CD4-positive, alpha-beta T cell treated with Interleukin-6 at 100 ng/mL for 8 hours (primary cell): ENCODE data around the gene GATM.
A peak's percentile ranks its signal among the peaks of the same experiment; 100 is the strongest.

Experiments used
- DNase-seq: peaks from one replicate; pipeline ENCODE4 v3.0.0-alpha.2; 2020; ENCODE audit warnings: mixed read lengths, low spot score

The GATM gene, protein sequence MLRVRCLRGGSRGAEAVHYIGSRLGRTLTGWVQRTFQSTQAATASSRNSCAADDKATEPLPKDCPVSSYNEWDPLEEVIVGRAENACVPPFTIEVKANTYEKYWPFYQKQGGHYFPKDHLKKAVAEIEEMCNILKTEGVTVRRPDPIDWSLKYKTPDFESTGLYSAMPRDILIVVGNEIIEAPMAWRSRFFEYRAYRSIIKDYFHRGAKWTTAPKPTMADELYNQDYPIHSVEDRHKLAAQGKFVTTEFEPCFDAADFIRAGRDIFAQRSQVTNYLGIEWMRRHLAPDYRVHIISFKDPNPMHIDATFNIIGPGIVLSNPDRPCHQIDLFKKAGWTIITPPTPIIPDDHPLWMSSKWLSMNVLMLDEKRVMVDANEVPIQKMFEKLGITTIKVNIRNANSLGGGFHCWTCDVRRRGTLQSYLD

DNA sequence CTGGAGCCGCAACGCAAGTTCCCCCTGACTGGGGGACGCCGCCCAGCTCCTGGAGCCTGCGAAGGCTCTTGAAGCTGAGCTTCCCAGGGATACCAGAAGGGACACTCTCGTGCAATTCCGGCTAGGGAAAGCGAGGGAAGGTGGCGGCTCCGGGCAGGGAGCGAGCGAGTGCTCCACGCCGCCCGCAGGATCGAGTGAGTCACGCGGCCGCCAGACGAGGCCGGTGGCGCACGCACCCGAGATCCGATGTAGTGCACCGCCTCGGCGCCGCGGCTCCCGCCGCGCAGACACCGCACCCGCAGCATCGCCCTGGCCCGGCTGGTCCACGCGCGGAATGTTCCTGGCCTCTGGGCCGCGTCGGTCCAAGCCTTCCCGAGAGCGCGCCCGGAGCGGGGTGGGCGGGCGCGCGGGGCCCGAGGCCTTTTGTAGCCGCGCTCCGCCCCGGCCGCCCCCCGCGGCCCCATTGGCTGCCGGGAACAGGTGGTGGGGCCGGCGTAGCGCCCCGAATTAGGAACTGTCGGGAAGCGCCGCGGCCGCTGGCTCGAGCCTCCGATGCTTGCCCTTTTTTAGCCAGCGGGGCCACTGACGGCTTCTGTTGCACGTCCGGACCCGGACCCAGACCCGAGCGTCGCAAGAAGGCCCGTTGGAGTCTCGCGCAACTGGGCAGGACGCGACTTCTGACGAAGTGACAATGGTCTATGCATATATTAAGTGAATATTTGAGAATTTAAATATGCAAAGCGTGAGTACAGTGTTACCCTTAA, at the start of gene GATM:
TSS of gene GATM (minus strand) at position 396 of the 764 bp plus-strand sequence. CDS start at position 305, 91 bp downstream.
- DNase-seq, result peak; percentile 5

DNA sequence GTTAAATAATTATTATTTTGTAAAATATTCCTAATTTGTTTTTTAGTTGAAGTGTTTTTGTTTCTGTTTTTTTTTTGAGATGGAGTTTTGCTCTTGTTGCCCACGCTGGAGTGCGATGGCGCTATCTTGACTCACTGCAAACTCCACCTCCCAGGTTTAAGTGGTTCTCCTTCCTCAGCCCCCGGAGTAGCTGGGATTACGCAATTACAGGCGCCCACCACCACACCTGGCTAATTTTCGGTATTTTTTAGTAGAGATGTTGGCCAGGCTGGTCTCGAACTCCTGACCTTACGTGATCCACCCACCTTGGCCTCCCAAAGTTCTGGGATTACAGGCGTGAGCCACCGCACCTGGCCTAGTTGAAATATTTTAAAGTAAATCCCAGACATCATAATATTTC, 48.7 kb upstream of the GATM start:
- DNase-seq, result no peak

DNA sequence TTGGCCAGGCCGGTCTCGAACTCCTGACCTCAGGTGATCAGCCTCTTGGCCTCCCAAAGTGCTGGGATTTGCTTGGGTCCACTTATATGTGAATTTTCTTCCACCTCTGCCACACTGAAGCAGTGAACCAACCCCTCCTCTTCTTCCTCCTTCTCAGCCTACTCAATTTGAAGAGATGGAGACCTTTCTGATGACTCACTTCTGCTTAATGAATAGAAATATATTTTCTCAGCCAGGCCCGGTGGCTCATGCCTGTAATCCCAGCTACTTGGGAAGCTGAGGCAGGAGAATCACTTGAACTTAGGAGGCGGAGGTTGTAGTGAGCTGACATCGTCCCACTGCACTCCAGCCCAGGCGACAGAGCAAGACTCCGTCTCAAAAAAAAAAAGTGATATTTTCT, 46.8 kb upstream of the GATM start:
- DNase-seq, result no peak

DNA sequence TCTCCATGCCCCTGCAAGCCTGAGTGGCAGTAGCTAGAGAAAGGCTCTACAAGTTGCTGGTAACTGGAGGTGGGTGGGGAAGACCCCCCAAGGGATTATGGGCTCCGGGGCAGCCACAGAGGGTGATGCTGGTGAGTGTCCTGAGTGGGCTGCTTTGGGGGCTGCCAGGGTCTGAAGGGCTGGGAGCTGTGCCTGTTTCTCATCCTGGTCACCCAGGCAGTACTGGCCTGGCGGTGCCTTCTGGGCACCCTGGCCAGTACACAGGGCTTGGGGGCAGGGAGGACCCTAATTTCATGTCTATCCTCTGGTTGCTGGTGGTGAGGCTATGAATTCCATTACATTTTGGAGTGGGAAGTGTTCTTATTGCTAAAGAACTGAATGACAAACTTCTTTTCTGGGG, 46.1 kb upstream of the GATM start:
- DNase-seq, result no peak

DNA sequence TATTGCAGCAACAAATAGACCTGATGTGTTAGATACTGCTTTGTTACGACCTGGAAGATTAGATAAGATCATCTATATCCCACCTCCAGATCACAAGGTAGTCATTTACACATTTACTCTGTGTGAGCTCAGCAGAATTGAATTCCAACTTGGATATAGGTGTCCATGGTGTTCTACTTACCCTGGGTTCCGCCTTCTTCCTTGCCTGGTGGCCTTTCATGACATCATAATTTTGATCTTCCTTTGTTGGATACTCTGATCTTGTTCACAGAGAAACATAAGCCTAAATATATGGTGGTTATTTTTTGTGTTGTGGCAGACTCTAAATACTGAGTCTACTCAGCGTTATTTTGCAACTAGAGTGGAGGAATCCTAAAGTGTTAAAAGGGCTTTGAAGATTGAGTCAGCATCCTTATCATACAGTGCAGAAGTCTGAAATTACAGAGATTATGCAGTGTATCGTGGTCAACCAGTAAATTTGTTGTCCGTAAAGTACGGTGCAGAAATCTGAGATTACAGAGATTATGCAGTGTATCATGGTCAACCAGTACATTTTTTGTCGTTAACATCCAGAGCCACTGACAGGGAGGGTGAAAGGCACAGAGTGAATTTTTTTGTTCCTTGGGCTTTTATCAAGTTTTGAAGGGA, 39.1 kb upstream of the GATM start:
- DNase-seq, result no peak

DNA sequence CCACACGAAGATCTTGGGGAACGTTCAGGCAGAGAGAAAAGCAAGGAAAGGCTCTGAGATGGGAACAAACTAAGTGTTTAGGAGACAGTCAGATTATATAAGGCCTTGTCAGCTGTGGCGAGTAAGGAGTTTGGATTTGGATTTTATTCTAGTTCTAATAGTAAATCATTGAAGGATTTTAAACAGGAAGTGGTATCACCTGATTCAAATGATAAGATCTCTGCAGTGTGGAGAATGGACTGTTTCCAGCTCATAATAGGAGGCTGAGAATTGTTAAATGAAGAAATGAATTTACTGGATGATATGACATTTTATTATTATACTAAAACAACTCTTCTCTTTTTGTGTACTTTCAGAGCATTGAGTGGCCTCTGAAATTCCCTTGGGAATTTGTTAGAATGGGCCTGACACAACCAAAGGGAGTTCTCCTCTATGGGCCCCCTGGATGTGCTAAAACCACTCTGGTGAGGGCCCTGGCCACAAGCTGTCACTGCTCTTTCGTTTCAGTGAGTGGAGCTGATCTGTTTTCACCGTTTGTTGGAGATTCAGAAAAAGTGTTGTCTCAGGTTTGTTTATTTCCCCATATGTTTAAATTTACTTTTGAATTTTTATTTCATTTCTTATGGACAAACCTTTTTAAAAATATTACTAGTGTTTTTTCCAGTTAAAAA, 36.0 kb upstream of the GATM start:
- DNase-seq, result no peak

DNA sequence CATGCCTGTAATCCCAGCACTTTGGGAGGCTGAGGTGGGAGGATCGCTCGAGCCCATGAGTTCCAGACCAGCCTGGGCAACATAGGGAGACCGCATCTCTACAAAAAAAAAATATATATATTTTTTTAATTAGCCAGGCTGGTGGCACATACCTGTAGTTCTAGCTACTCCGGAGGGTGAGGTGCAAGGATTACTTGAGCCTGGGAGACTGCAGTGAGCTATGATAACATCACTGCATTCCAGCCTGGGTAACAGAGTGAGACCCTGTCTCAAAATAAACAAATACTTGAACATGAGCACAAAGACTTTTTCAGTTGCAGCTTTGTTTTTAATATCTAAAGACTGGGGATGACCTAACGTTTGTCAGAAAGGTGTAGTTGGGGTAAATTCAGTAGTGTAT, 31.3 kb upstream of the GATM start:
- no peak for DNase-seq

DNA sequence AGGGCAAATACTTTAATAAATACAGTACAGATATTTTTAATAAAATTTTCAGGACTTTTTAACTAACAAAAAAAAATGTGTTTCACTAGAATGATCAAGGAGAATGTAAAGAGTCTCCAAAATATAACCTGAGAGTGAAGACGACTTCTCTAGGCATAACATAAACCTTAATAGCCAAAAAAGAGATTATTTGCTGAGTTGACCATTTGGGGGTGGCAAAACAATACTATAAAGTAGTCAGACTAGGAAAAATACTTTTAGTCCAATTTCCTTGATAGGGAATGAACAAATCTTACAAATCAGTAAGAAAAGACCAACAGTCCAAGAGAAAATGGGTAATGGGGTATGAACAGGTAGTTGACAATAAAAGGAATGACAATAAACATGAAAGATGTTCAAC, 29.4 kb upstream of the GATM start:
- DNase-seq, result no peak

DNA sequence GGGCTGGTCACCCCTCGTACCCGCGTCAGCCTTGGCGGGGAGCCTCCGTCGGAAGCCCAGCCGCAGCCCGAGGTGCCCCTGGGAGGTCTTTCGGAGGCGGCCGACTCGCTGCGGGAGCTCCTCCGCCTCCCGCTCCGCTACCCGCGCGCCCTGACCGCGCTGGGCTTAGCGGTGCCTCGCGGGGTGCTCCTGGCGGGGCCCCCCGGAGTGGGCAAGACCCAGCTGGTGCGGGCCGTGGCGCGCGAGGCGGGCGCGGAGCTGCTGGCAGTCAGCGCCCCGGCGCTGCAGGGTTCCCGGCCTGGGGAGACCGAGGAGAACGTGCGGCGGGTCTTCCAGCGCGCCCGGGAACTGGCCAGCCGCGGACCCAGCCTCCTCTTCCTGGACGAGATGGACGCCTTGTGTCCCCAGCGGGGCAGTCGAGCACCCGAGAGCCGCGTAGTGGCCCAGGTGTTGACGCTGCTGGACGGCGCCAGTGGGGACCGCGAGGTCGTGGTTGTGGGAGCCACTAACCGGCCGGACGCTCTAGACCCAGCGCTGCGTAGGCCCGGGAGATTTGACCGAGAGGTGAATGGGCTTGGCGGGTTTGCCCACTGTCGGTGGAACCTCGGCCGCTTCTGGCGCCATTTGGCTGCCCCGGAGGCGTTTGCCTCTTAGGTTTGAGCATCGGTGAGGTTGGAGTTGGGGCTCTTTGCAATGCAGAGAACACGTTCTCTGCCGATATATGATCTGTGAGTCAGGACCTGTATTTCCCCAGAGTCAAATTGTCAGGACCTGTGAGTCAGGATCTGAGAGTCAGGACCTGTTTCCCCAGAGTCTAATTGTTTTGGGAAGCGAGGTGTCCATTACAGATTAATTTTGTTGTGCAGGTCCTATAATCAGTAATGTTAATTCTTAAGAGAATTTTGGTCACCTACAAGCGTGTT, 24.9 kb upstream of the GATM start:
- no peak for DNase-seq

DNA sequence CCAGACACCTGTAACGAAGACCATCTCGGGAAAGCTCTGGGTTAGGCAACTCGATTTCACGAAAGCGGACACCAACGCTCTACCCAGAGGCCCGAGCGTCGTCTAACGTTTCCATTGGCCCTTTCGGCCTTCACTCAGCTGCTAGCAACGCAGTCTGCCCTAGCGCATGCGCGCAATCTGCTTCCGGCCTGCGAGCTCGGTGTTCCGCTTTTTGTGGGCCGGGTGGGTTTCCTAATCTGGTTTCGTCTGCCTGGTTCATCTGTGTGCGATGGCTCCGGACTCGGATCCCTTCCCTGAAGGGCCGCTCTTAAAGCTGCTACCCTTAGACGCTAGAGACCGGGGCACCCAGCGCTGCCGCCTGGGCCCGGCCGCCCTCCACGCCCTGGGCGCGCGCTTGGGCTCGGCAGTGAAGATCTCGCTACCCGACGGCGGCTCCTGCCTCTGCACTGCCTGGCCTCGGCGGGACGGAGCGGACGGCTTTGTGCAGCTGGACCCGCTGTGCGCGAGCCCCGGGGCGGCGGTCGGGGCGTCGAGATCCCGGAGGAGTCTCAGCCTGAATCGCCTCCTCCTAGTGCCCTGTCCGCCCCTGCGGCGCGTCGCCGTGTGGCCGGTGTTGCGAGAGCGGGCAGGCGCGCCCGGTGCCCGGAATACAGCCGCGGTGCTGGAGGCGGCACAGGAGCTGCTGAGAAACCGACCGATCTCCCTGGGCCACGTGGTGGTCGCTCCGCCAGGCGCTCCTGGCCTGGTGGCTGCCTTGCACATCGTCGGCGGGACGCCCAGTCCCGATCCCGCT, 24.0 kb upstream of the GATM start:
- DNase-seq, result peak; percentile 96

DNA sequence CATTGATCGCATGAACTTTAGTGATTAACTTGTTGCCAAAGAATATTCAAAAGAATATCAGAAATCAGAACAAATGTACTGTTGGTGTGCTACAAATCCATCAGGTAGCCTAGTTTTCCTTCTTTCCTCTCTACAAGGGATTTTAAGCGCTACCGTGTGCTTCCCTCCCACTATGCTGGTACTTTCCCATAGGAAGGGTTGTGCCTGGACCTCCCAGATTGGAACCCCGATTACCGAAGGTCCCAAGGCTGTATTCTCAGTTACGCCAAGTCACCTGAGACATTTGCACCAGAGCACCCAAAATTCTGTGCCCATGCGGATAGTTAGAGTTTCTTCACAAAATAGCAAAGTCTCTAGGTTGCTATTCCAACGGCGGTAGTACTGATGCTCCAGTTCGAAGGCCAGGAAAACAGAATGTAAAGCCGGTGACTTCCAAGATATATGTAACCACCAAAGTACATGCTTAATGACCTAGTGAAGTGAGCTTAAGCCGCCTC, 23.4 kb upstream of the GATM start:
- DNase-seq, result no peak

DNA sequence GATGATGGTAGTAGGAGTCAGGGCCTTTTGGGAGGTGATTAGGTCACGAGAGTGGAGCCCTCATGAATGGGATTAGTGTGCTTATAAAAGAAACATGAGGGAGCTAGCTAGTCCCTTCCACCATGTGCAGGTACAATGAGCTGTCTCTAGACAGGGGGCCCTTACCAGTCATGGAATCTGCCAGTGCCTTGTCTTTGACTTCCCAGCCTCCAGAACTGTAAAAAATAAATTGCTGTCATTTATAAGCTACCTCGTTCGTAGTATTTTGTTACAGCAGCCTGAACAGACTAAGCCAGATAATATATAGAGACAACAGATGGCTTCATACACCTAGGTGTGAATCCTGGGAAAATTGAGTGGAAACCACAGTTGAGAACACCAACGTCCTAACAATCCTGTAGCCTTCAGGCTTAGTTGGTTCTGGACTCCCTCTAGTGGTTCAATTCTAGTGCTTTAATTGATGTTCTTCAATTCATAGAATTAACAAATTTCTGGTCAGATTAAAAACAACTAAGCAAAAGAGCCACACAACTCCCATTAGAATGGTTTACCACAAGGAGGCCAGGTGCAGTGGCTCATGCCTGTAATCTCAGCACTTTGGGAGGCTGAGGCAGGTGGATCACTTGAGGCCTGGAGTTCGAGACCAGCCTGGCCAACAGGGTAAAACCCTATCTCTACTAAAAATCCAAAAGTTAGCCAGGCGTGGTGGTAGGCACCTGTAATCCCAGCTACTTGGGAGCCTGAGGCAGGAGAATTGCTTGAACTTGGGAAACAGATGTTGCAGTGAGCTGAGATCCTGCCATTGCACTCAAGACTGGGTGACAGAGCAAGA, 21.3 kb upstream of the GATM start:
- DNase-seq, result peak; percentile 33

DNA sequence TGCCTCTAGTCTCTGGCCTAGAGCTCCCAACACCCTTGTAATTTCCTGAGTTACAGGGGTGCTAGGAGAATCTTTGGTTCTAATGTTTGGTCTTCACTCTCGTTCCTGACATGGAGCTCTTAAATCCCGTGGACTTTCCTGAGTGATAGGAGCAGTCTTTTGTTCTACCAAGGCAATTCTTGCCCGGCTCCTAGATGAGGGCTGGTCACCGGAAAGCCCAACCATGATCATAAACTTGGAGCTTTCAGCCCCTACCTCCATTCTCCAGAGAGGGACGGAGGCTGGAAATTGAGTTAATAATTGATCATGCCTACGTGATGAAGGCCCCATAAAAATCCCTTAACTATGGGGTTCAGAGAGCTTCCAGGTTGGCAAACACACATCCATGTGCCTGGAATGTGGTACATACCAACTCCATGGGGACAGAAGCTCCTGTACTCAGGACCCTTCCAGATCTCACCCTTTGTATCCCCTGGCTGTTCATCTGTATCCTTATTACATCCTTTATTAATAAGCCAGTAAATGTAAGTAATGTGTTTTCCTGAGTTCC, 18.8 kb upstream of the GATM start:
- DNase-seq, result no peak

DNA sequence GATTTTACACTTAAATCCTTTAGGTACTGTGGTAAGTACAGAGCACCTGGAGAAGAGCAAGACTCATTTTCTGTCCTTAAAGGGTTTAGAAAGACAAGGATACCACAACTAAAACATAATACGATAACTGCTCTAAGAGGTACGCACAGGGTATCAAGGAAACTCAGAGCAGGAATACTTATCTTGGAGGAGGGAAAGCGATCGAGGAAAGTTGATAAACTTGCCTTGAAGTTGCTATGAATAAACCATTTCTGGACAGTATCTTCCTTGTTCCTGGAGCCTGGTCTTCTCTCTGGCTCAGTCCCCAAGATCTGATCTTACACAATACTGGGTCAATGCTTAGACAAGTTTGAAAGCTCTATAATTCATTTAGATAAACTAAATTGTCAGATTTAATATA, 17.6 kb upstream of the GATM start:
- DNase-seq, result no peak

DNA sequence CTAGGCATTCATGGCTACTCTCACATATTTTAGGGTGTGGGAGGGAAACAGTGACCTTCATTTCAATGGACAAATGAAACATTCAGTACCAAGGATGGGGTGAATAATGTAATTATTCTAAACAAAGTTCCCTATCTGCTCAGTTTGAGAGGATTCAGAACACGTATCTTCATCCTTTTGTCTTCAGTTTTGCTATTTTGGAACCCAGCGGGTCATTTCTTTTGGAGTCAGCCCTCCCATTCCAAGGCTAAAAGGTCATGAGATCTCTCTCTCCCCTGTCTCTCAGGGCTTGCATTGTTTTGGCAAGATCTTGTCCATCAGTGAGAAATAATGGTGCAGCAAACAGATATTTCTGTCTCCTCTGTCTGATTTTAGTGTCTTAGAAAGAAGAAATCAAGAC, 16.3 kb upstream of the GATM start:
- no peak for DNase-seq

DNA sequence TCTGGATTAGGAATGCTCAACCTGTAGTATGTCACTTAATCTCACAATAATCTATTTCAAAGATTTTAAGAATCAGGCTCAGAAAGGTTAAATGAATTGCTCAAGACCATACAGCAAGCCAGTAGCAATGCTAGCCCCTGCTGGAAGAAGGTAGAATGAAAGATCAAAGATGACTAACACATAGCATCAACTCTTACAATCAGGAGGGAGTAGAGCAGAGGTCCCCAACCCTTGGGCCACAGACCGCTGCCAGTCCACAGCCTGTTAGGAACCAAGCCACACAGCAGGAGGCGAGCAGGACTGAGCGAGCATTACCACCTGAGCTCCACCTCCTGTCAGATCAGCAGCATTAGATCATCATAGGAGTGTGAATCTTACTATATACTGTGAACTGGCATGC, 15.5 kb upstream of the GATM start:
- DNase-seq, result no peak

DNA sequence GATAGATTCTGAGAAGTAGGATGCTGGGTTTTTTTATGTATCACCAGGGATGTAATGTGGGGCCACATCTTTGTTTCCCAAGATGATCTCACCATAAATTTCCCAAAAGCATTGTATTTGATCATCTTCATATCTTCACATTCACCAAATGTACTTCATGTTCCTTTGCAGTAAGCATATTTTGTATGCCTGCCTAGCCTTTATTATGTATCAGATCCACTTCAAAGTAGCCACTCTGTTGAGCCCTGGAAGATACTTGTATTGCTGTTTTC, 14.2 kb upstream of the GATM start:
- DNase-seq, result no peak

DNA sequence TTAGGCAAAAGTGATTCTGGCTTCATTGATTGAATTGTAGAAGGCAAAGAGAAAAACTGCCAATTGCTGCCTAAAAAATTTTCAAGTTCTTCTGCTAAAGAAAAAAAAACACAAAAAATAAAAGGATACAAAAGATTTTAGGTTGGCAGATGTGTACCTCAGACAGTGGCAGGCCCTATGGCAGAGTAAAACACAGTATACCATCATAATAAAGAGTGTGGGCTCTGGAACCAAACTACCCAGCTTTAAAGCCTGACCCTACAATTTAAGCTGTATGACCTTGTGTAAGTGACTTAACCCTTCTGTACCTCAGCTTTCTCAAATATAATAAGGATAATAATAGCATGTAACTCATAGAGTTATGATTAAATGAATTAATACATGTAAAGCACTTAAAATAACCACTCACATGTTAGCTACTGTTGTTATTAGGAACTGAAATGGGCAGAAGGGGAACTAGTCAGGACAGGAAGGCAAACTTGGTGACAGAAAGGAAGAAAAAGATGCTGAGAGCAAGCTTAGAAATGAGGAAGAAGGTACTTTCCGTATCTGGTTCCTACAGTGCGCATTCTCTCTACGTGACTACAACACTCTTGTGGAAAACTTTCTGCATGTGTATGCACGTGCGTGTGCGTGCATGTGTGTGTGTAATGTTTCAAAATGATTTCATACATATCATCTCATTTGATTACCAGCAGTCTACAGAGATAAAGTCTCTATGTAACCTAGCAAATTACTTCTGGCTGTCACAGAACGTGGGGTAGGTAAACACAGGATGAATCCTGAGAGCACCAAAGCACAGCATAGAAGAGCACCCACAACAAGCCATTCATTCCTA, 13.6 kb upstream of the GATM start:
- no peak for DNase-seq
